HCT116 (cell line): ENCODE results near the gene RNASEL. TPM values are rescaled to one million over a fixed set of nuclear protein-coding genes. Genes with fewer than 3 reads are reported as not detected.

Source experiments
- ATAC-seq: fragments of 200-7000 bp; cut with Tn5 transposase; 2 replicates; pipeline ENCODE4 v1.9.1; 2020; ENCODE audit warnings: mild to moderate bottlenecking, moderate library complexity
- BruUV-seq: library from RNA; stranded (reverse); fragments of 400-500 nt; replicated peaks from 2 replicates; lab custom pipeline; 2021; lab: Mats Ljungman, UMichigan
- CTCF ChIA-PET: fragments of 300-600 bp; sonication (Branson Sonifier 250); formaldehyde crosslinking; loops from one replicate; lab custom pipeline; 2021; ENCODE audit warnings: antibody characterized with exemption; lab: Charles Lee
- POLR2A ChIA-PET: fragments of 300-600, 350-600 bp; sonication (Branson Sonifier 250); formaldehyde crosslinking; loops from one replicate; lab custom pipeline; 2021; ENCODE audit warnings: antibody characterized with exemption; lab: Charles Lee
- RAD21 ChIA-PET, 2 experiments: fragments of 300-600 bp; sonication (Branson Sonifier 250); formaldehyde crosslinking; loops; one replicate each; lab custom pipeline; 2023; ENCODE audit warnings: low total read pairs in 2 of 2; ENCODE audit not compliant: uncharacterized antibody in 2 of 2, unreplicated experiment in 2 of 2, low non-redundant PET in 1 of 2; lab: Charles Lee
- DNase-seq: peaks from one replicate; pipeline ENCODE4 v3.0.0-alpha.2; 2010; ENCODE audit warnings: low read depth, low spot score
- H2AFZ ChIP-seq: fragments of 200-600 bp; shearing (Covaris generic), sonication (generic); 2 replicates; pipeline ENCODE4 v1.6.1; 2017; ENCODE audit warnings: low read depth, mixed run types, mixed read lengths, antibody characterized with exemption, low read length; ENCODE audit not compliant: poor library complexity, severe bottlenecking
- H3K27ac ChIP-seq: 2 replicates; pipeline ENCODE4 v1.5.1; 2012; ENCODE audit warnings: low read depth, low read length
- H3K27me3 ChIP-seq: fragments of 200-600 bp; sonication (generic); 2 replicates; pipeline ENCODE4 v1.6.1; 2016; ENCODE audit warnings: mixed run types, low read length, mixed read lengths; ENCODE audit not compliant: insufficient read depth
- H3K36me3 ChIP-seq, 2 experiments: fragments of 200-500 bp in 1 of 2; fragments of 200-600 bp in 1 of 2; sonication (Bioruptor generic) in 1 of 2; sonication (generic) in 1 of 2; 2 replicates each; pipeline versions ENCODE4 v1.5.1 to v1.6.1; 2014 to 2016; ENCODE audit warnings: low read length in 2 of 2, inconsistent platforms in 1 of 2, mixed read lengths in 1 of 2, mixed run types in 1 of 2; ENCODE audit not compliant: insufficient read depth in 2 of 2, control insufficient read depth in 1 of 2
- H3K4me1 ChIP-seq, 2 experiments: fragments of 200-600 bp in 1 of 2; sonication (generic) in 1 of 2; 2 replicates each; pipeline versions ENCODE4 v1.5.1 to v1.6.1; 2012 to 2017; ENCODE audit warnings: low read length in 2 of 2, inconsistent platforms in 1 of 2, mild to moderate bottlenecking in 1 of 2, mixed read lengths in 1 of 2, mixed run types in 1 of 2, moderate library complexity in 1 of 2; ENCODE audit not compliant: insufficient read depth in 2 of 2, control insufficient read depth in 1 of 2
- H3K4me2 ChIP-seq: fragments of 200-600 bp; sonication (generic); 2 replicates; pipeline ENCODE4 v1.6.1; 2017; ENCODE audit warnings: mixed run types, low read length, mixed read lengths
- H3K4me3 ChIP-seq, 2 experiments: fragments of 200-600 bp in 1 of 2; sonication (generic) in 1 of 2; replicated peaks in 1 of 2; 2 replicates each; pipeline ENCODE4 v1.5.1; 2011 to 2016; ENCODE audit warnings: low read length in 2 of 2, control low read depth in 1 of 2, low read depth in 1 of 2, mild to moderate bottlenecking in 1 of 2, mixed read lengths in 1 of 2, mixed run types in 1 of 2
- H3K79me2 ChIP-seq: fragments of 200-600 bp; sonication (generic); 2 replicates; pipeline ENCODE4 v1.6.1; 2017; ENCODE audit warnings: mild to moderate bottlenecking, mixed run types, low read length, moderate library complexity, mixed read lengths; ENCODE audit not compliant: insufficient read depth
- H3K9ac ChIP-seq: fragments of 200-600 bp; sonication (generic); 2 replicates; pipeline ENCODE4 v1.6.1; 2016; ENCODE audit warnings: low read length, mixed read lengths
- H3K9me2 ChIP-seq: fragments of 200-600 bp; sonication (generic), shearing (Covaris generic); 2 replicates; pipeline ENCODE4 v1.6.1; 2017; ENCODE audit warnings: mixed run types, mild to moderate bottlenecking, moderate library complexity; ENCODE audit not compliant: insufficient read depth
- H3K9me3 ChIP-seq, 2 experiments: fragments of 200-500 bp in 1 of 2; fragments of 200-600 bp in 1 of 2; sonication (Bioruptor generic) in 1 of 2; sonication (generic) in 1 of 2; 2 replicates each; pipeline ENCODE4 v1.6.1; 2014 to 2017; ENCODE audit warnings: low read length in 2 of 2, mixed read lengths in 2 of 2, inconsistent platforms in 1 of 2, low read depth in 1 of 2, mild to moderate bottlenecking in 1 of 2, mixed run types in 1 of 2, moderate library complexity in 1 of 2; ENCODE audit not compliant: control insufficient read depth in 1 of 2, insufficient read depth in 1 of 2
- H4K20me1 ChIP-seq: fragments of 200-600 bp; sonication (generic), shearing (Covaris generic); 2 replicates; pipeline ENCODE4 v1.6.1; 2017; ENCODE audit warnings: mixed run types, mild to moderate bottlenecking, moderate library complexity; ENCODE audit not compliant: insufficient read depth
- CTCF ChIP-seq, 3 experiments: fragments of 200-600 bp in 1 of 3; sonication (generic) in 1 of 3; IDR thresholded peaks in 2 of 3; conservative IDR thresholded peaks in 1 of 3; 2 replicates each; pipeline ENCODE4 v1.5.1; 2012 to 2017; ENCODE audit warnings: low read depth in 2 of 3, low read length in 2 of 3, antibody characterized with exemption in 1 of 3, borderline replicate concordance in 1 of 3, control low read depth in 1 of 3, mild to moderate bottlenecking in 1 of 3, mixed read lengths in 1 of 3, mixed run types in 1 of 3, moderate library complexity in 1 of 3; ENCODE audit not compliant: insufficient read depth in 1 of 3
- EZH2 ChIP-seq: fragments of 200-600 bp; sonication (generic); IDR thresholded peaks from 2 replicates; pipeline ENCODE4 v1.6.1; 2017; ENCODE audit warnings: antibody characterized with exemption, mixed run types
- POLR2AphosphoS5 ChIP-seq: IDR thresholded peaks from 2 replicates; pipeline ENCODE4 v1.6.1; 2011; ENCODE audit warnings: mild to moderate bottlenecking, low read depth, low read length, moderate library complexity
- RAD21 ChIP-seq: IDR thresholded peaks from 2 replicates; pipeline ENCODE4 v1.6.1; 2012; ENCODE audit warnings: low read depth, mild to moderate bottlenecking
- ZNF274 ChIP-seq: fragments of 200-500 bp; sonication (Bioruptor generic); IDR thresholded peaks from 2 replicates; pipeline ENCODE4 v1.6.1; 2014; ENCODE audit warnings: mild to moderate bottlenecking, low read depth, low read length, inconsistent platforms
- intact Hi-C: fragments of 100-400 bp; cut with micrococcal nuclease; formaldehyde crosslinking; loops from 2 replicates; pipeline ENCODE4 v1.10.0; 2022
- total RNA-seq: library from RNA; stranded (reverse); gene quantifications from one replicate; pipeline ENCODE4 v1.2.1, GENCODE V29; 2021; ENCODE audit not compliant: unreplicated experiment
- TF ChIP-seq, protein P1 (sequence below): IDR thresholded peaks from 2 replicates; pipeline ENCODE4 v1.6.1; 2012; ENCODE audit warnings: low read depth

Gene RNASEL
- total RNA-seq, 1 experiment from 2014 or later = 2.9 TPM

DNA sequence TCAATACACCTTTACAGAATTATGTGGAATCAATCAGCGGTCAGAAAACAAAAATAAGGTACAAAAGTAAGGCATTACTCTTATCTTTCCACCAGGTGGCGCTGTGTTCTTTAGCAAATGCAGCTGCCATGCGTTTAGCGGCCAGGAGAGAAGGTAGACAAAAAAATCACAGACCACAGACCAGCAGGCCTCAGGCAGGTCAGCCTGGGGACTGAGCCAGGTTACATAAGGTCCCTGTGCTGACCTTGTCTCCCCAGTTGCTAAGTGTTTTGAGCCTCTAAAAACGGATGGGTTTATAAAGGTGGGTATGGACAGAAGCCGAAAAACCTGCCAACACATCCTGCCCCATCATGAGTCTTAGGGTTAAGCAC, 12.3 kb upstream of the RNASEL start:
- Histone ChIP-seq H4K20me1 (no peaks in the 10 kb centered on the region), H3K4me2 (no peak overlapping the region), H3K27me3 (no peaks in the 10 kb centered on the region), H3K27ac (no peak overlapping the region), H3K4me1 (peaks cover 0 to 21% of the 10 kb centered on the region in 2 experiments; a peak in 3 of 4 replicates), H3K79me2 (no peaks in the 10 kb centered on the region)
- intact Hi-C loops = loop anchor here (1.0 kb wide), 1 partner anchor 183 kb away; no protein-coding TSS in a partner anchor
- ChIA-PET CTCF (interaction anchor here (1.0 to 17.3 kb wide), 5 partner anchors 11 to 184 kb away, joined by 3 to 412 read pairs (median 4); partner anchors contain the start of gene NPL), POLR2A (interaction anchor here (0.7 to 4.6 kb wide), 2 partner anchors 181 to 185 kb away, joined by 3 to 39 read pairs; no protein-coding TSS in a partner anchor)
- TF ChIP-seq RAD21 (peak; percentile 96), CTCF (IDR thresholded peaks at IDR 0.05 in 2 of 3, conservative IDR thresholded peaks at IDR 0.05 in 1 of 3; ENCODE audit: borderline replicate concordance in 1 of 3, insufficient read depth in 1 of 3, low read depth in 2 of 3, low read length in 2 of 3) (peak; percentile 66 to 88 (median 85)), ZNF274 (no peak), POLR2AphosphoS5 (no peak), EZH2 (no peak)
- TF ChIP-seq, protein P1, sequence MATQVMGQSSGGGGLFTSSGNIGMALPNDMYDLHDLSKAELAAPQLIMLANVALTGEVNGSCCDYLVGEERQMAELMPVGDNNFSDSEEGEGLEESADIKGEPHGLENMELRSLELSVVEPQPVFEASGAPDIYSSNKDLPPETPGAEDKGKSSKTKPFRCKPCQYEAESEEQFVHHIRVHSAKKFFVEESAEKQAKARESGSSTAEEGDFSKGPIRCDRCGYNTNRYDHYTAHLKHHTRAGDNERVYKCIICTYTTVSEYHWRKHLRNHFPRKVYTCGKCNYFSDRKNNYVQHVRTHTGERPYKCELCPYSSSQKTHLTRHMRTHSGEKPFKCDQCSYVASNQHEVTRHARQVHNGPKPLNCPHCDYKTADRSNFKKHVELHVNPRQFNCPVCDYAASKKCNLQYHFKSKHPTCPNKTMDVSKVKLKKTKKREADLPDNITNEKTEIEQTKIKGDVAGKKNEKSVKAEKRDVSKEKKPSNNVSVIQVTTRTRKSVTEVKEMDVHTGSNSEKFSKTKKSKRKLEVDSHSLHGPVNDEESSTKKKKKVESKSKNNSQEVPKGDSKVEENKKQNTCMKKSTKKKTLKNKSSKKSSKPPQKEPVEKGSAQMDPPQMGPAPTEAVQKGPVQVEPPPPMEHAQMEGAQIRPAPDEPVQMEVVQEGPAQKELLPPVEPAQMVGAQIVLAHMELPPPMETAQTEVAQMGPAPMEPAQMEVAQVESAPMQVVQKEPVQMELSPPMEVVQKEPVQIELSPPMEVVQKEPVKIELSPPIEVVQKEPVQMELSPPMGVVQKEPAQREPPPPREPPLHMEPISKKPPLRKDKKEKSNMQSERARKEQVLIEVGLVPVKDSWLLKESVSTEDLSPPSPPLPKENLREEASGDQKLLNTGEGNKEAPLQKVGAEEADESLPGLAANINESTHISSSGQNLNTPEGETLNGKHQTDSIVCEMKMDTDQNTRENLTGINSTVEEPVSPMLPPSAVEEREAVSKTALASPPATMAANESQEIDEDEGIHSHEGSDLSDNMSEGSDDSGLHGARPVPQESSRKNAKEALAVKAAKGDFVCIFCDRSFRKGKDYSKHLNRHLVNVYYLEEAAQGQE = no peak
- TF ChIP-seq, all 23 proteins: peak for 2
- Histone ChIP-seq H3K9me2 (no peaks in the 10 kb centered on the region), H3K9me3 (no peaks in the 10 kb centered on the region), H3K4me3 (no peak overlapping the region), H3K36me3 (peaks cover 12 to 17% of the 10 kb centered on the region in 2 experiments; a peak in 3 of 4 replicates), H2AFZ (no peak overlapping the region), H3K9ac (no peak overlapping the region)
- ATAC-seq (peak; percentile 34), DNase-seq (peak; percentile 69)
- no TSS peak for BruUV-seq
- RAD21 ChIA-PET = interaction anchor here (1.0 to 2.2 kb wide), 4 partner anchors 181 to 185 kb away, joined by 4 to 13 read pairs (median 10); no protein-coding TSS in a partner anchor
